Measurements from ENCODE around the gene SLC35F1. TPM values are rescaled to one million over a fixed set of nuclear protein-coding genes. Genes with fewer than 3 reads are reported as not detected.

Gene SLC35F1
- total RNA-seq, 4 donors from 2014 or later: 0.28 to 0.53 (median 0.40) TPM; not detected in 1

DNA sequence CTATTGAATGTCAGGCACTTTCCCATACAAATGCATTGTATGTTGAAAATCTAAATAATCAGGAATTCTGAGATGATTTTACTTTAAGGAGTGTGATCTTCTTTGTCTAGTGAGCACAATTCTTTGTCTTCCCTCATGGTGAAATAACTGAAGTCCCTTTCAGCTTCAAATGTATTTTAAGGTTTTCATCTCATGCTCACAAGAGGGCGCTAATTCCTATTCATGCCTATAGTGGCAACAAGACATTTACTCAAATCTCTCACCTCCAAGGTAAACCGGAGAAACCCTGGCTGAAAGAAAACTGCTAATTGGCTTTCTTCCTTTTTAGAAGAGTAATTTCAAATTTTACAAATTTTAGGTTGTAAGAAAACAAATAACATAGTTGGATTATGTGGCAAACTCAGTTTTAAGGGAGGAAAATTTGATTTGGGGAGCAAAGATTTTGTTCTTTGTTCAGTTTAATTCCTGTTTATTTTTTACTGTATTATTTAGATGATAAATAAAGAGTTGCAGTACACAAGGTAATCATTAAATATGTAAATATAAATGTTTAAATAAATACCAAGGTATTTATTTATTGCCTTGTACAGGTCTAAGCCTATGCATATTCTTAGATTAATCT is 69.1 kb downstream of the SLC35F1 start:
- TF ChIP-seq, protein P1, sequence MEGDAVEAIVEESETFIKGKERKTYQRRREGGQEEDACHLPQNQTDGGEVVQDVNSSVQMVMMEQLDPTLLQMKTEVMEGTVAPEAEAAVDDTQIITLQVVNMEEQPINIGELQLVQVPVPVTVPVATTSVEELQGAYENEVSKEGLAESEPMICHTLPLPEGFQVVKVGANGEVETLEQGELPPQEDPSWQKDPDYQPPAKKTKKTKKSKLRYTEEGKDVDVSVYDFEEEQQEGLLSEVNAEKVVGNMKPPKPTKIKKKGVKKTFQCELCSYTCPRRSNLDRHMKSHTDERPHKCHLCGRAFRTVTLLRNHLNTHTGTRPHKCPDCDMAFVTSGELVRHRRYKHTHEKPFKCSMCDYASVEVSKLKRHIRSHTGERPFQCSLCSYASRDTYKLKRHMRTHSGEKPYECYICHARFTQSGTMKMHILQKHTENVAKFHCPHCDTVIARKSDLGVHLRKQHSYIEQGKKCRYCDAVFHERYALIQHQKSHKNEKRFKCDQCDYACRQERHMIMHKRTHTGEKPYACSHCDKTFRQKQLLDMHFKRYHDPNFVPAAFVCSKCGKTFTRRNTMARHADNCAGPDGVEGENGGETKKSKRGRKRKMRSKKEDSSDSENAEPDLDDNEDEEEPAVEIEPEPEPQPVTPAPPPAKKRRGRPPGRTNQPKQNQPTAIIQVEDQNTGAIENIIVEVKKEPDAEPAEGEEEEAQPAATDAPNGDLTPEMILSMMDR (IDR thresholded peaks at IDR 0.05): peak in 5 of 6 experiments; percentile 1 to 50 (median 43)
- TF ChIP-seq POLR2A (IDR thresholded peaks at IDR 0.05): no peak
- Histone ChIP-seq H3K9me3 (no peaks in the 10 kb centered on the region), H3K27ac (no peak overlapping the region), H3K27me3 (no peaks in the 10 kb centered on the region), H3K4me1 (no peaks in the 10 kb centered on the region), H3K4me3 (no peak overlapping the region), H3K36me3 (no peaks in the 10 kb centered on the region)
- no peak for DNase-seq

DNA sequence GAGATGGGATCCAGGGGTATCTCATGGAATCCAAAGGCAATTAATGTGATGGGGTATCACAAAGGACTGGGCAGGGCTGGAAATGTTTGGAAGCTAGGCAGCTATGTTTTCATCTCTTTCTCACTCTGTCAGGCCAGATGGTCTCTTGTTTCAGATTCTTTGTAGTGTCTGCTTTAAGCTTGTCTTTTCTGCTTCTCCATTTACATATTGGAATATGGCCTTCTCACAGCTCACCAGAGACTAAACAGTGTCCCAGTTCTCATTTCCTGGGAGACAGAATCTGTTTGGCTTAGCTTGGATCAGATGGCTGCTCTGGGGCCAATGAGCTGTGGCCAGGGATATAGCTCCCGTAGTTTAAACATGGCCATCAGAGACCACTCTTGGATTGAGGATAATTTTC is 78.9 kb downstream of the SLC35F1 start:
- H3K27me3 ChIP-seq: no peaks in the 10 kb centered on the region
- no peak for TF ChIP-seq POLR2A (IDR thresholded peaks at IDR 0.05)
- TF ChIP-seq, protein P1 (IDR thresholded peaks at IDR 0.05): no peak
- H3K27ac ChIP-seq: no peak overlapping the region
- no peak for DNase-seq
- H3K9me3 ChIP-seq: no peaks in the 10 kb centered on the region
- no peaks in the 10 kb centered on the region for H3K36me3 ChIP-seq
- H3K4me3 ChIP-seq: no peak overlapping the region
- no peaks in the 10 kb centered on the region for H3K4me1 ChIP-seq

DNA sequence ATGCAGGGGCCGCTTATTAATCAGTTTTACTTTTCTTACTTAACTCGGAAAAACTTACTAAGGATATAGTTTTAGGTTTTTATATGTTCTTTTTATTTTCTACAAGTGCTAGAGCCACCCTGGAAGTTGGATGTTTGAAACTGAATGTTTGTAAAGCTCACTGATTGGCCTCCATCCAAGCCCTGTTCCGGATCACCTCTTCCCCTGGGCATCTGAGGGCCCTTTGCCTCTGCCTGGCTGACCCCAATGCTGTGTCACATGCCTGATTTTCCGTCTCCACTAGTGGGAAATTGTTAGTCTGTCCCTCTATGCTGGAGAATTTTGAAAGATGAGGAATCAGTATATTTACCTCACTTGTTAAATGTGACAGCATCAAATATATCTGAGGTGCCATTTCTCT is 79.3 kb downstream of the SLC35F1 start:
- H3K4me1 ChIP-seq: no peaks in the 10 kb centered on the region
- DNase-seq: no peak

DNA sequence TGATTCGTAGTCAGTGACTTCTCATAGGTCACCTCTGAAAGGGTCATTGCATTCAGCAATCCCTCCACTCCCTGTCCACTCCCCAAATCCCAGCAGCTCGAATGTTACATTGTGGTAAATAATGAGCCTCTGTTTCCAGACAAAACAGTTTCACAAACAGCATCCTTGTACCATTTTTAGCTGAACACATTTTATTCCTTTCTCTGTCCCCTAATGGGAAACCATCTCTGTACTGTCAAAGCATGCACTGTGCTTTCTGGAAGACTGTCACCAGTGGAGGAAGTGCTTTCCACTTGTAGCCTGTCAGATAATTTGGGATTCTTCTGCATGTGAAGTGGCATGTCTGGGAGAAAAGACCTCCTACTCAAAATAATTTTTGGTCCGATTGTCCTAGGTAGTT is 82.0 kb downstream of the SLC35F1 start:
- H3K27ac ChIP-seq: no peak overlapping the region
- H3K4me3 ChIP-seq: no peak overlapping the region
- no peak for DNase-seq
- no peaks in the 10 kb centered on the region for H3K36me3 ChIP-seq
- H3K4me1 ChIP-seq: no peaks in the 10 kb centered on the region
- H3K9me3 ChIP-seq: no peaks in the 10 kb centered on the region
- no peak for TF ChIP-seq POLR2A (IDR thresholded peaks at IDR 0.05)
- H3K27me3 ChIP-seq: no peaks in the 10 kb centered on the region

More for the DNA sequence above, 79.3 kb downstream of the SLC35F1 start:
- Histone ChIP-seq H3K36me3 (no peaks in the 10 kb centered on the region), H3K27ac (no peak overlapping the region), H3K27me3 (no peaks in the 10 kb centered on the region), H3K4me3 (no peak overlapping the region), H3K9me3 (no peaks in the 10 kb centered on the region)
- no peak for TF ChIP-seq POLR2A (IDR thresholded peaks at IDR 0.05)
- TF ChIP-seq, protein P1 (IDR thresholded peaks at IDR 0.05): no peak

DNA sequence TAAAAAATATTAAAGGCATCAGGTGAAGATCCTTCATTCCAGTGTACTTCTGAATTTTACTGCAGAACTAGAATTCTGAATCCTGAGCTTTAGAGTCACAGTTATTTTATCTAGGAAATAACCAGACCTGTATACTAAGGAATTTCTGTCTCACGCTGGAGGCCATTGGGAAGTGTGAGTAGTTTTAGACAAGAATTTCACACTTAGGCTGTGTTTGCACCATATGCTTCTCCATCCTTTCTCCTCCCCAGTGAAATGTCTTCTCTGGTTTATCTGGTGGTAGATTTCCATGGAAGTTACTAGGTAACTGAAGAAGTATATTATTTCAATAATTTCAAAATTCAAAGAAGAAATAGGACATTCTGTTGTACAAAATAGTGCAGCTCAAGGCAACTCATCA is 83.1 kb downstream of the SLC35F1 start:
- Histone ChIP-seq H3K4me1 (no peaks in the 10 kb centered on the region), H3K27ac (no peak overlapping the region), H3K36me3 (no peaks in the 10 kb centered on the region), H3K4me3 (no peak overlapping the region), H3K9me3 (no peaks in the 10 kb centered on the region), H3K27me3 (no peaks in the 10 kb centered on the region)
- TF ChIP-seq POLR2A (IDR thresholded peaks at IDR 0.05): no peak
- TF ChIP-seq, protein P1 (IDR thresholded peaks at IDR 0.05): no peak
- no peak for DNase-seq

DNA sequence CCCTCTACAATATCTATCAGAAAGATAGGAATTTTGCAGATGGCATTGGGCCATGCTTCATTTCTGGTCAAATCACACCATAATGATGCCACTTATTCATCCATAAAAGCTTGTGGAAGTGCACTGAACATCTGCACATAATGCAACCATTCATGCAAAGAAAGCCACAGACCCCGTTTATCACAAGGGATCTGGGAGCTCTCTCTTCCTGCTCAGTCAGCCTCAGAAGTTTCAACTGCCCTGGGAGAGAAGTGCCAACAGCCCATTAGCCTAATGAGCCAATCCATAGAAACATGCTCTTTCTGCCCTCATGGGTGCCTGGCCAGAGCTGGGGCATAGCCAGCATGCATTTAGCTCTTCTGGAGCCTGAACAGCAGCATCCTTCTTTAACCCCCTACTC is 85.8 kb downstream of the SLC35F1 start:
- Histone ChIP-seq H3K9me3 (no peaks in the 10 kb centered on the region), H3K27me3 (no peaks in the 10 kb centered on the region), H3K4me1 (no peaks in the 10 kb centered on the region), H3K4me3 (no peak overlapping the region), H3K36me3 (no peaks in the 10 kb centered on the region), H3K27ac (no peak overlapping the region)
- no peak for TF ChIP-seq POLR2A (IDR thresholded peaks at IDR 0.05)
- TF ChIP-seq, protein P1 (IDR thresholded peaks at IDR 0.05): no peak
- no peak for DNase-seq
